GM12864 (cell line): ENCODE results near the gene EME2.

Source experiments
- DNase-seq: peaks from one replicate; pipeline ENCODE4 v3.0.0-alpha.2; 2011; ENCODE audit warnings: low read depth
- H3K4me3 ChIP-seq: 2 replicates; pipeline ENCODE4 v1.5.1; 2011; ENCODE audit warnings: mild to moderate bottlenecking, low read depth, low read length, control low read depth
- CTCF ChIP-seq: IDR thresholded peaks from 2 replicates; pipeline ENCODE4 v1.5.1; 2011; ENCODE audit warnings: low read depth, mild to moderate bottlenecking, moderate library complexity, low read length, control low read depth, inconsistent platforms; ENCODE audit errors: missing control alignments

Gene EME2

GRCh38 chr16:1740234-1740633 lies 32.4 kb upstream of the EME2 start:
- H3K4me3 ChIP-seq: no peak overlapping the region
- DNase-seq: no peak
- TF ChIP-seq CTCF: no peak

- no peak for DNase-seq
- H3K4me3 ChIP-seq: no peak overlapping the region
- TF ChIP-seq CTCF: no peak
These were observed 31.7 kb upstream of the EME2 start for GRCh38 chr16:1740781-1741490.

DNA sequence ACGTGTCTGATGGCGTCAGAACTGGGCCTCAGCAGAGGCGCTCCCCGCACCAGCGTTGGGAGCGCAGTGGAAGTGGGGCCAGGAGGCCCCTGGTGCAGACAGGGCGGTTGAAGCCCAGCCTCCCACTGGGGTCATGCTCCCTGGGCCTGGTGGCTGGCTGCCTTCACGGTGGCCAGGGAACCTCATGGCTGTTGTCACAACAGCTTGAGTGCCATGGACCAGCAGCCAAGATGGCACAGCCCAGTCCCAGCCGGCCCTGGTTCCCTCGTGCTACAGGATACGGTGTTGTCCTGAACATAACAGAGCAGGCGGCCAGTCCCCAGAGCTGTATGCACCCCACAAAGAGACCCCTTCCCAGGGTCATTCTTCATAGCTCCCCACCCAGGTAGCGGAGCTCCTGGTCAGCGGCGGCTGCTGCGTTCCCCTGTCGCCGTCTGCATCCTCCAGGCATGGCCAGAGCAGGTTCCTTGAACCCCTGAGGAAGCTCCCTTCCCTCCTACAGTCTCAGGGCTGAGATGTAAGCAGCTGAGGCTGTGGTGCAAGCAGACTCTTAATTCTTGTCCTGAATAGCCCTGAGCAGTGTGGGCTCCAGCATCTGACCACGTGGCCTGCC lies 31.0 kb upstream of the EME2 start:
- no peak overlapping the region for H3K4me3 ChIP-seq
- DNase-seq: no peak
- TF ChIP-seq CTCF: no peak

GRCh38 chr16:1743376-1744337 lies 29.0 kb upstream of the EME2 start:
- DNase-seq: no peak
- no peak for TF ChIP-seq CTCF
- H3K4me3 ChIP-seq: no peak overlapping the region

- DNase-seq: no peak
- no peak overlapping the region for H3K4me3 ChIP-seq
- no peak for TF ChIP-seq CTCF
These were observed 28.2 kb upstream of the EME2 start for GRCh38 chr16:1744338-1744840.

DNA sequence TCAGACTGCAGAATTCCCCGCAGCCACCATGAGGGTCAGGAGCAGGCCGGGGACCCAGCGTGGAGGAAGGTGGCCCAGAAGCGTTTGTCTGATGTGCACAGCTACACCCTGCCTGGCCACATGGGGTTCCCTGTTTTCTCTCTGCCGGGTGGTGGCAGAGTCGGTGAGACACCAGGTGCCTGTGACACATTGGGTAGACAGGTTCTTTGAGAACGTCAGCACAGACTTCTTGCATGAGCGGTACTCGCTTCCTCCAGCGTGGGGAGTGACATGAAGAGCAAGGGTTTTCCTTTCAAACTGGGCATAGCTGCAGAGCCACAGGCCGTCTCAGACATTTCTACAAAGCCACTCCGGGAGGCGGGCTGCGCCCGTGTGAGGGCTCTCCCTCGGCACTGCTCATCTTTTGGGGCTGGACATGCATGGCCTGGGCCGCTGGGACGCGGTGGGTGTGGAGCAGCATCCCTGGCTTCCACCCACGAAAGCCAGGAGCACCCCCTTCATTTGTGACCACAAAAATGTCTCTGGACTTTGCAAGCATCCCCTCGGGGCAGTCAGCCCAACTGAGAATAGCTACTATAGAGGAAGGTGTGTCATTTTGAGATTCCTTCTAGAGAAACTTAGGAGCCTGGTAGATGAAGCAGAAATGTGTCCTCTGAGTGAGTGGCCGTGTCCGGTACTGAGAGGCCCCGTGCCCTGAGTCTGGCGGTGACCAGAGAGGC lies 27.3 kb upstream of the EME2 start:
- DNase-seq: no peak
- no peak overlapping the region for H3K4me3 ChIP-seq
- no peak for TF ChIP-seq CTCF
